K562 (cell line): ENCODE results near the gene ATAD3C. TPM values are rescaled to one million over a fixed set of nuclear protein-coding genes. Genes with fewer than 3 reads are reported as not detected.
A peak's percentile ranks its signal among the peaks of the same experiment; 100 is the strongest.

Experiments
- CHD7 ChIP-seq: fragments of 200-600 bp; sonication (generic); IDR thresholded peaks from one replicate; pipeline ENCODE4 v1.6.1; 2012; ENCODE audit warnings: mild to moderate bottlenecking, low read depth, low read length, inconsistent platforms
- IRF1 ChIP-seq: sonication (generic); formaldehyde crosslinking; IDR thresholded peaks from 2 replicates; pipeline ENCODE4 v1.8.0; 2022; ENCODE audit warnings: missing genetic modification reagents, mild to moderate bottlenecking, borderline replicate concordance
- PBX2 ChIP-seq, 2 experiments: IDR thresholded peaks in 1 of 2; conservative IDR thresholded peaks in 1 of 2; 2 replicates each; pipeline ENCODE4 v1.6.1; 2016; ENCODE audit warnings: low read depth in 2 of 2, mild to moderate bottlenecking in 1 of 2, missing compliant biosample characterization in 1 of 2, missing genetic modification characterization in 1 of 2, moderate library complexity in 1 of 2
- SP2 ChIP-seq: IDR thresholded peaks from 2 replicates; pipeline ENCODE4 v1.6.1; 2011; ENCODE audit warnings: mild to moderate bottlenecking, low read depth, low read length, moderate library complexity; ENCODE audit not compliant: poor library complexity, severe bottlenecking; ENCODE audit errors: extremely low read depth
- ZBTB7A ChIP-seq: IDR thresholded peaks from 2 replicates; pipeline ENCODE4 v1.6.1; 2011; ENCODE audit warnings: low read depth, mild to moderate bottlenecking, low read length, moderate library complexity, borderline replicate concordance; ENCODE audit not compliant: control insufficient read depth
- ZFPM2 ChIP-seq: fragments of 250-450 bp; sonication (Bioruptor Pico); IDR thresholded peaks from 2 replicates; pipeline ENCODE4 v1.5.1; 2022; ENCODE audit warnings: mild to moderate bottlenecking
- ZNF740 ChIP-seq, 3 experiments: fragments of 200-800 bp in 1 of 3; sonication (Bioruptor generic) in 1 of 3; sonication (generic) in 1 of 3; formaldehyde crosslinking in 1 of 3; IDR thresholded peaks; 2 replicates each; pipeline versions ENCODE4 v1.6.1 to v1.8.0; 2016 to 2022; ENCODE audit warnings: mild to moderate bottlenecking in 2 of 3, missing compliant biosample characterization in 2 of 3, missing genetic modification characterization in 2 of 3, missing genetic modification reagents in 1 of 3
- polyA plus RNA-seq, 8 experiments: library from polyadenylated mRNA; depleted of rRNA in 4 of 8; stranded (reverse) in 5 of 8; unstranded in 3 of 8; fragments of >200 nt; fragmentation: Nextera tagmentation in 2 of 8; fragmentation: Illumina TruSeq in 1 of 8; extraction: Ambion mirVana in 2 of 8; extraction: Trizol in 1 of 8; gene quantifications; 2 replicates each; pipeline versions ENCODE4 v1.2.1 to v1.2.3, GENCODE V29; 2011 to 2014; ENCODE audit warnings: inconsistent platforms in 1 of 8, missing spikeins in 1 of 8
- total RNA-seq, 7 experiments: library from RNA; depleted of rRNA in 6 of 7; stranded (reverse); fragments of >200 nt in 6 of 7; fragmentation: Illumina TruSeq in 2 of 7; extraction: Trizol in 2 of 7; gene quantifications; 2 replicates each; pipeline versions ENCODE4 v1.2.1 to v1.2.3, GENCODE V29; 2011 to 2021; ENCODE audit warnings: low replicate concordance in 1 of 7

ATAD3C gene
- total and polyA plus RNA-seq, 9 of the 15 experiments (the other 6 are each of a cell fraction or from before 2014, with no cell fraction given) = 0.03 to 0.18 TPM; not detected in 7

GRCh38 chr1:1432951-1433803, 16.3 kb upstream of the ATAD3C start (continued):
- TF ChIP-seq CHD7 (no peak), SP2 (no peak), IRF1 (no peak), PBX2 (CRISPR knock-in tag; IDR thresholded peaks at IDR 0.05; ENCODE audit: low read depth) (no peak), PBX2 (tag; conservative IDR thresholded peaks at IDR 0.05; ENCODE audit: low read depth) (no peak), ZFPM2 (CRISPR knock-in tag) (no peak), ZNF740 (CRISPR knock-in tag; IDR thresholded peaks at IDR 0.05) (no peak), ZNF740 (tag; IDR thresholded peaks at IDR 0.05) (no peak), ZBTB7A (peak; percentile 56; the same call in 1 of the 2 replicates)
